ENCODE results near the gene NAT16. TPM values are rescaled to one million over a fixed set of nuclear protein-coding genes. Genes with fewer than 3 reads are reported as not detected.

NAT16 gene
- total RNA-seq, 4 donors from 2014 or later = 0.29 to 1.4 TPM; not detected in 2

- DNase-seq = peak; percentile 85 to 87
- Histone ChIP-seq H3K9me3 (no peaks in the 10 kb centered on the region), H3K27ac (no peak within 1 kb of the TSS), H3K27me3 (peaks cover 30% of the 10 kb centered on the region), H3K4me1 (peaks cover 23 to 48% of the 10 kb centered on the region in 2 donors), H3K4me3 (replicated peaks in 1 of 3) (no peak within 1 kb of the TSS), H3K36me3 (peaks cover 0 to 3% of the 10 kb centered on the region in 2 donors)
- TF ChIP-seq POLR2A (IDR thresholded peaks at IDR 0.05) = no peak
- TF ChIP-seq, protein P1, sequence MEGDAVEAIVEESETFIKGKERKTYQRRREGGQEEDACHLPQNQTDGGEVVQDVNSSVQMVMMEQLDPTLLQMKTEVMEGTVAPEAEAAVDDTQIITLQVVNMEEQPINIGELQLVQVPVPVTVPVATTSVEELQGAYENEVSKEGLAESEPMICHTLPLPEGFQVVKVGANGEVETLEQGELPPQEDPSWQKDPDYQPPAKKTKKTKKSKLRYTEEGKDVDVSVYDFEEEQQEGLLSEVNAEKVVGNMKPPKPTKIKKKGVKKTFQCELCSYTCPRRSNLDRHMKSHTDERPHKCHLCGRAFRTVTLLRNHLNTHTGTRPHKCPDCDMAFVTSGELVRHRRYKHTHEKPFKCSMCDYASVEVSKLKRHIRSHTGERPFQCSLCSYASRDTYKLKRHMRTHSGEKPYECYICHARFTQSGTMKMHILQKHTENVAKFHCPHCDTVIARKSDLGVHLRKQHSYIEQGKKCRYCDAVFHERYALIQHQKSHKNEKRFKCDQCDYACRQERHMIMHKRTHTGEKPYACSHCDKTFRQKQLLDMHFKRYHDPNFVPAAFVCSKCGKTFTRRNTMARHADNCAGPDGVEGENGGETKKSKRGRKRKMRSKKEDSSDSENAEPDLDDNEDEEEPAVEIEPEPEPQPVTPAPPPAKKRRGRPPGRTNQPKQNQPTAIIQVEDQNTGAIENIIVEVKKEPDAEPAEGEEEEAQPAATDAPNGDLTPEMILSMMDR (IDR thresholded peaks at IDR 0.05) = no peak
- WGBS, 2 donors = 2 to 4% methylated on average over 37 to 56 of the region's 74 CpGs
- intact Hi-C loops (cut with DNase I) = loop anchor here (10.0 kb wide), 1 partner anchor 271 kb away; the partner anchor contains the start of gene ACHE
Measured at GRCh38 chr7:101165075-101165957, 14.8 kb downstream of the NAT16 start, which contains the start of gene VGF. Gene VGF, minus strand, starts transcription at chr7:101165569. Its CDS starts 726 bp downstream, at chr7:101164843.

- TF ChIP-seq, protein P1 (IDR thresholded peaks at IDR 0.05) = no peak
- no peak for TF ChIP-seq POLR2A (IDR thresholded peaks at IDR 0.05)
- Histone ChIP-seq H3K4me3 (replicated peaks in 1 of 3) (no peak overlapping the region), H3K36me3 (peaks cover 3 to 9% of the 10 kb centered on the region in 2 donors), H3K9me3 (no peaks in the 10 kb centered on the region), H3K27me3 (peaks cover 26% of the 10 kb centered on the region), H3K27ac (no peak overlapping the region), H3K4me1 (peaks cover 23 to 38% of the 10 kb centered on the region in 2 donors)
- peak; percentile 25 to 33 for DNase-seq
- intact Hi-C loops (cut with DNase I) = loop anchor here (10.0 kb wide), 1 partner anchor 269 kb away; the partner anchor contains the start of gene ACHE
- WGBS, 2 donors = 3 to 5% methylated on average over 12 to 31 of the region's 75 CpGs
Measured at GRCh38 chr7:101164071-101164840, 15.8 kb downstream of the NAT16 start.

- WGBS, 2 donors = 1 to 2% methylated on average over 31 to 41 of the region's 92 CpGs
- peaks cover 10 to 15% of the 10 kb centered on the region in 2 donors for H3K36me3 ChIP-seq
- H3K27me3 ChIP-seq = peaks cover 26% of the 10 kb centered on the region
- H3K4me1 ChIP-seq = peaks cover 23 to 38% of the 10 kb centered on the region in 2 donors
- H3K4me3 ChIP-seq (replicated peaks in 1 of 3) = peak overlapping the region in 1 of 3 donors; percentile 17
- no peak for TF ChIP-seq POLR2A (IDR thresholded peaks at IDR 0.05)
- TF ChIP-seq, protein P1 (IDR thresholded peaks at IDR 0.05) = no peak
- intact Hi-C loops (cut with DNase I) = loop anchor here (10.0 kb wide), 1 partner anchor 269 kb away; the partner anchor contains the start of gene ACHE
- H3K9me3 ChIP-seq = no peaks in the 10 kb centered on the region
- DNase-seq = no peak
- H3K27ac ChIP-seq = no peak overlapping the region
Measured at GRCh38 chr7:101163279-101164070, 16.6 kb downstream of the NAT16 start.

GRCh38 chr7:101162551-101163278 is 17.4 kb downstream of the NAT16 start:
- WGBS, 2 donors = 6 to 9% methylated on average over 9 to 21 of the region's 74 CpGs
- peak; percentile 15 to 18 for DNase-seq
- Histone ChIP-seq H3K4me3 (replicated peaks in 1 of 3) (peak overlapping the region in 1 of 3 donors; percentile 17), H3K9me3 (no peaks in the 10 kb centered on the region), H3K27ac (no peak overlapping the region), H3K27me3 (peaks cover 26% of the 10 kb centered on the region), H3K4me1 (peaks cover 23 to 38% of the 10 kb centered on the region in 2 donors), H3K36me3 (peaks cover 14 to 15% of the 10 kb centered on the region in 2 donors)
- no peak for TF ChIP-seq POLR2A (IDR thresholded peaks at IDR 0.05)
- TF ChIP-seq, protein P1 (IDR thresholded peaks at IDR 0.05) = no peak
- intact Hi-C loops (cut with DNase I) = loop anchor here (10.0 kb wide), 1 partner anchor 268 kb away; the partner anchor contains the start of gene ACHE
